ENCODE measurements around the gene STAT6.
"Not testable (repeated sequence)": the region's sequence is repeated elsewhere in the genome, so short reads cannot be mapped to it uniquely, and the experiment has no call there.

The STAT6 gene

GRCh38 chr12:57126561-57126960 lies 15.4 kb upstream of the STAT6 start:
- peak overlapping the region; percentile 100; the same call in 1 of the 2 replicates for H2AFZ ChIP-seq (ENCODE audit: low read depth)
- H3K4me3 ChIP-seq (IDR thresholded peaks at IDR 0.05; ENCODE audit: insufficient read depth, low read depth, low read length): no peak overlapping the region
- no peak for TF ChIP-seq CTCF (conservative IDR thresholded peaks at IDR 0.05; ENCODE audit: low read depth, low read length)
- H3K36me3 ChIP-seq (ENCODE audit: insufficient read depth): no peaks in the 10 kb centered on the region
- H3K79me2 ChIP-seq (ENCODE audit: insufficient read depth, low read depth): no peaks in the 10 kb centered on the region
- peaks cover 19% of the 10 kb centered on the region for H3K4me1 ChIP-seq (ENCODE audit: low read depth, poor library complexity, severe bottlenecking)
- H3K9ac ChIP-seq: no peak overlapping the region
- H3K4me2 ChIP-seq: peak overlapping the region; percentile 93; the same call in 1 of the 2 replicates
- H4K20me1 ChIP-seq (ENCODE audit: insufficient read depth): no peaks in the 10 kb centered on the region
- H3K27me3 ChIP-seq (ENCODE audit: insufficient read depth, low read depth): peaks cover 49% of the 10 kb centered on the region; the same call in 1 of the 2 replicates
- H3K27ac ChIP-seq: no peak overlapping the region

GRCh38 chr12:57126061-57126460 lies 14.9 kb upstream of the STAT6 start:
- Histone ChIP-seq H3K4me2 (no peak overlapping the region), H3K9ac (no peak overlapping the region), H3K36me3 (ENCODE audit: insufficient read depth) (no peaks in the 10 kb centered on the region), H3K27ac (no peak overlapping the region), H3K27me3 (ENCODE audit: insufficient read depth, low read depth) (peaks cover 46% of the 10 kb centered on the region; the same call in 1 of the 2 replicates), H3K79me2 (ENCODE audit: insufficient read depth, low read depth) (no peaks in the 10 kb centered on the region), H3K4me3 (IDR thresholded peaks at IDR 0.05; ENCODE audit: insufficient read depth, low read depth, low read length) (no peak overlapping the region), H4K20me1 (ENCODE audit: insufficient read depth) (no peaks in the 10 kb centered on the region), H3K4me1 (ENCODE audit: low read depth, poor library complexity, severe bottlenecking) (peaks cover 18% of the 10 kb centered on the region), H2AFZ (ENCODE audit: low read depth) (no peak overlapping the region)
- no peak for TF ChIP-seq CTCF (conservative IDR thresholded peaks at IDR 0.05; ENCODE audit: low read depth, low read length)

- peaks cover 14% of the 10 kb centered on the region for H3K4me1 ChIP-seq (ENCODE audit: low read depth, poor library complexity, severe bottlenecking)
- H3K9ac ChIP-seq: no peak overlapping the region
- H3K4me3 ChIP-seq (IDR thresholded peaks at IDR 0.05; ENCODE audit: insufficient read depth, low read depth, low read length): no peak overlapping the region
- H3K27me3 ChIP-seq (ENCODE audit: insufficient read depth, low read depth): peaks cover 31% of the 10 kb centered on the region; the same call in 1 of the 2 replicates
- no peak overlapping the region for H2AFZ ChIP-seq (ENCODE audit: low read depth)
- no peak overlapping the region for H3K4me2 ChIP-seq
- no peak overlapping the region for H3K27ac ChIP-seq
- no peaks in the 10 kb centered on the region for H3K36me3 ChIP-seq (ENCODE audit: insufficient read depth)
- peak; percentile 100 for TF ChIP-seq CTCF (conservative IDR thresholded peaks at IDR 0.05; ENCODE audit: low read depth, low read length)
- no peaks in the 10 kb centered on the region for H3K79me2 ChIP-seq (ENCODE audit: insufficient read depth, low read depth)
- H4K20me1 ChIP-seq (ENCODE audit: insufficient read depth): no peaks in the 10 kb centered on the region
Observed at GRCh38 chr12:57124261-57124877, 13.2 kb upstream of the STAT6 start.

GRCh38 chr12:57123813-57124212 lies 12.7 kb upstream of the STAT6 start:
- peaks cover 29% of the 10 kb centered on the region; the same call in 1 of the 2 replicates for H3K27me3 ChIP-seq (ENCODE audit: insufficient read depth, low read depth)
- H4K20me1 ChIP-seq (ENCODE audit: insufficient read depth): no peaks in the 10 kb centered on the region
- H3K27ac ChIP-seq: no peak overlapping the region
- no peak overlapping the region for H2AFZ ChIP-seq (ENCODE audit: low read depth)
- H3K79me2 ChIP-seq (ENCODE audit: insufficient read depth, low read depth): no peaks in the 10 kb centered on the region
- H3K36me3 ChIP-seq (ENCODE audit: insufficient read depth): no peaks in the 10 kb centered on the region
- H3K4me1 ChIP-seq (ENCODE audit: low read depth, poor library complexity, severe bottlenecking): peaks cover 12% of the 10 kb centered on the region
- no peak for TF ChIP-seq CTCF (conservative IDR thresholded peaks at IDR 0.05; ENCODE audit: low read depth, low read length)
- no peak overlapping the region for H3K4me3 ChIP-seq (IDR thresholded peaks at IDR 0.05; ENCODE audit: insufficient read depth, low read depth, low read length)
- H3K9ac ChIP-seq: no peak overlapping the region
- no peak overlapping the region for H3K4me2 ChIP-seq

- not testable (repeated sequence) for H2AFZ ChIP-seq (ENCODE audit: low read depth); H3K9ac ChIP-seq; H3K79me2 ChIP-seq (ENCODE audit: insufficient read depth, low read depth); H4K20me1 ChIP-seq (ENCODE audit: insufficient read depth); H3K36me3 ChIP-seq (ENCODE audit: insufficient read depth); H3K4me1 ChIP-seq (ENCODE audit: low read depth, poor library complexity, severe bottlenecking); H3K4me2 ChIP-seq; H3K27ac ChIP-seq; H3K4me3 ChIP-seq (IDR thresholded peaks at IDR 0.05; ENCODE audit: insufficient read depth, low read depth, low read length)
- H3K27me3 ChIP-seq (ENCODE audit: insufficient read depth, low read depth): peaks cover 13% of the 10 kb centered on the region; the same call in 1 of the 2 replicates
Observed at GRCh38 chr12:57120718-57121117, 9.6 kb upstream of the STAT6 start.

All from KMS-11 (cell line).